Superior temporal gyrus (tissue), 1 donor: ENCODE measurements around the gene CCR9.

Source experiments
- DNase-seq: peaks from one replicate; pipeline ENCODE4 v3.0.0-alpha.2; 2016; ENCODE audit errors: extremely low spot score

Gene CCR9

GRCh38 chr3:45872569-45872968 lies 13.8 kb upstream of the CCR9 start:
- DNase-seq = no peak

GRCh38 chr3:45873036-45873435 lies 13.3 kb upstream of the CCR9 start:
- DNase-seq = no peak

- no peak for DNase-seq
These were observed 12.7 kb upstream of the CCR9 start for GRCh38 chr3:45873638-45874037.

- no peak for DNase-seq
These were observed 11.5 kb upstream of the CCR9 start for GRCh38 chr3:45874677-45875346.

- no peak for DNase-seq
These were observed 8.2 kb upstream of the CCR9 start for GRCh38 chr3:45878124-45878523.

GRCh38 chr3:45880725-45881077 lies 5.6 kb upstream of the CCR9 start:
- DNase-seq = no peak

- peak; percentile 34 for DNase-seq
These were observed 5.0 kb upstream of the CCR9 start for GRCh38 chr3:45881078-45882022.

- peak; percentile 74 for DNase-seq
These were observed 1.8 kb upstream of the CCR9 start for GRCh38 chr3:45884368-45885201.

GRCh38 chr3:45887285-45887684 lies 942 bp downstream of the CCR9 start:
- no peak for DNase-seq

GRCh38 chr3:45887759-45888511 lies 1.6 kb downstream of the CCR9 start:
- DNase-seq = no peak

- DNase-seq = no peak
These were observed 3.0 kb downstream of the CCR9 start for GRCh38 chr3:45889337-45889736.

- no peak for DNase-seq
These were observed 4.1 kb downstream of the CCR9 start for GRCh38 chr3:45890405-45890804.

- no peak for DNase-seq
These were observed 5.8 kb downstream of the CCR9 start for GRCh38 chr3:45892161-45892560.

- DNase-seq = no peak
These were observed 7.7 kb downstream of the CCR9 start for GRCh38 chr3:45894015-45894414.

GRCh38 chr3:45895686-45896468 lies 9.5 kb downstream of the CCR9 start:
- DNase-seq = no peak

- DNase-seq = no peak
These were observed 10.6 kb downstream of the CCR9 start for GRCh38 chr3:45896956-45897355.

- DNase-seq = no peak
These were observed 18.6 kb downstream of the CCR9 start for GRCh38 chr3:45904931-45905330.

- no peak for DNase-seq
These were observed 19.4 kb downstream of the CCR9 start for GRCh38 chr3:45905755-45906154.

GRCh38 chr3:45906681-45907407 lies 20.5 kb downstream of the CCR9 start:
- DNase-seq = no peak
